ENCODE measurements around the gene PPM1M.

- TF ChIP-seq ZBTB4 (CRISPR knock-in tag; IDR thresholded peaks at IDR 0.05) (no peak), NFYB (IDR thresholded peaks at IDR 0.05; ENCODE audit: insufficient read depth, low read depth, low read length) (no peak), ATF2 (IDR thresholded peaks at IDR 0.05; ENCODE audit: low read length) (no peak), POLR2AphosphoS5 (IDR thresholded peaks at IDR 0.05; ENCODE audit: low read length) (no peak), CTCF (IDR thresholded peaks at IDR 0.05 in 2 of 3, conservative IDR thresholded peaks at IDR 0.05 in 1 of 3; ENCODE audit: control insufficient read depth in 2 of 3, extremely low read depth in 1 of 3, insufficient read depth in 1 of 3, low read depth in 3 of 3, low read length in 3 of 3) (no peak)
These were observed 43.8 kb downstream of the PPM1M start for GRCh38 chr3:52289338-52289746.
